ENCODE data around the gene CREBL2.
"Not testable (repeated sequence)": the region's sequence is repeated elsewhere in the genome, so short reads cannot be mapped to it uniquely, and the experiment has no call there.

CREBL2 gene

GRCh38 chr12:12648284-12648683 lies 36.6 kb downstream of the CREBL2 start:
- H3K36me3 ChIP-seq (ENCODE audit: control insufficient read depth in 2 of 2, insufficient read depth in 2 of 2, low read length in 2 of 2): peaks cover under 1 to 7% of the 10 kb centered on the region in 2 donors
- no peaks in the 10 kb centered on the region for H3K27me3 ChIP-seq (ENCODE audit: control insufficient read depth in 2 of 2, insufficient read depth in 2 of 2, low read length in 2 of 2)
- no peak overlapping the region for H3K9ac ChIP-seq (ENCODE audit: low read depth in 1 of 2, low read length in 2 of 2)
- no peak overlapping the region for H3K27ac ChIP-seq (ENCODE audit: low read depth in 2 of 2, low read length in 2 of 2)
- H3K4me1 ChIP-seq (ENCODE audit: control insufficient read depth in 2 of 2, insufficient read depth in 2 of 2, low read length in 2 of 2): no peaks in the 10 kb centered on the region
- peaks cover 7 to 18% of the 10 kb centered on the region in 2 donors for H3K9me3 ChIP-seq (ENCODE audit: control insufficient read depth in 2 of 2, low read length in 2 of 2)
- H3K4me3 ChIP-seq (ENCODE audit: low read length in 2 of 2): no peak overlapping the region

DNA sequence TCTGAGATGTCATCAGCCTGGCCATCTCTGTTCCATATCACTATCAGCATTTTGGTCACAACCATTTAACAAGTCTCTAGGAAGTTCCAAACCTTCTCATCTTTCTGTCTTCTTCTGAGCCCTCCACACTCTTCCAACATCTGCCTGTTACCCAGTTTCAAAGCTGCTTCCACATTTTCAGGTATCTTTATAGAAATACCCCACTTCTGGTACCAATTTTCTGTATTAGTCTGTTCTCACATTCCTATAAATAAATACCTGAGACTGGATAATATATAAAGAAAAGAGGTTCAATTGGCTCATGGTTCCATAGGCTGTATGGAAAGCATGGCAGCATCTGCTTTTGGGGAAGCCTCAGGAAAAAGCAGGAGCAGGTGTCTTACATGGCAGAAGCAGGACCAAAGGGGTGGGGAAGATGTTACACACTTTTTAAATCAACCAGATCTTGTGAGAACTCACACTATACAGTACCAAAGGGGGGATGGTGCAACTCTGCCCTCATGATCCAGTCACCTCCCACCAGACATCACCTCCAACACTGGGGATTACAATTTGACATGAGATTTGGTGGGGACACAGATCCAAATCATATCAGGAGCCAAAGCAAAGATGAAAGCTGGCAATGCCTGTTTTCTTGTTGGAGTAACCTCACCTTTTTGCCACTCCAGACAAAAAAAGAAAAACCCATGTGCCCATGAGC lies 37.4 kb downstream of the CREBL2 start:
- H3K9ac ChIP-seq (ENCODE audit: low read depth in 1 of 2, low read length in 2 of 2): no peak overlapping the region
- H3K4me1 ChIP-seq (ENCODE audit: control insufficient read depth in 2 of 2, insufficient read depth in 2 of 2, low read length in 2 of 2): no peaks in the 10 kb centered on the region
- H3K4me3 ChIP-seq (ENCODE audit: low read length in 2 of 2): no peak overlapping the region
- peaks cover 0 to 2% of the 10 kb centered on the region in 2 donors for H3K36me3 ChIP-seq (ENCODE audit: control insufficient read depth in 2 of 2, insufficient read depth in 2 of 2, low read length in 2 of 2)
- no peak overlapping the region for H3K27ac ChIP-seq (ENCODE audit: low read depth in 2 of 2, low read length in 2 of 2)
- H3K9me3 ChIP-seq (ENCODE audit: control insufficient read depth in 2 of 2, low read length in 2 of 2): peaks cover 7 to 18% of the 10 kb centered on the region in 2 donors
- no peaks in the 10 kb centered on the region for H3K27me3 ChIP-seq (ENCODE audit: control insufficient read depth in 2 of 2, insufficient read depth in 2 of 2, low read length in 2 of 2)

GRCh38 chr12:12651752-12652151 lies 40.1 kb downstream of the CREBL2 start:
- no peaks in the 10 kb centered on the region for H3K36me3 ChIP-seq (ENCODE audit: control insufficient read depth in 2 of 2, insufficient read depth in 2 of 2, low read length in 2 of 2)
- H3K27ac ChIP-seq (ENCODE audit: low read depth in 2 of 2, low read length in 2 of 2): no peak overlapping the region
- no peaks in the 10 kb centered on the region for H3K27me3 ChIP-seq (ENCODE audit: control insufficient read depth in 2 of 2, insufficient read depth in 2 of 2, low read length in 2 of 2)
- H3K4me3 ChIP-seq (ENCODE audit: low read length in 2 of 2): no peak overlapping the region
- no peaks in the 10 kb centered on the region for H3K4me1 ChIP-seq (ENCODE audit: control insufficient read depth in 2 of 2, insufficient read depth in 2 of 2, low read length in 2 of 2)
- H3K9me3 ChIP-seq (ENCODE audit: control insufficient read depth in 2 of 2, low read length in 2 of 2): peaks cover 7 to 18% of the 10 kb centered on the region in 2 donors
- H3K9ac ChIP-seq (ENCODE audit: low read depth in 1 of 2, low read length in 2 of 2): no peak overlapping the region

- H3K9ac ChIP-seq (ENCODE audit: low read depth in 1 of 2, low read length in 2 of 2); H3K4me1 ChIP-seq (ENCODE audit: control insufficient read depth in 2 of 2, insufficient read depth in 2 of 2, low read length in 2 of 2); H3K4me3 ChIP-seq (ENCODE audit: low read length in 2 of 2); H3K27me3 ChIP-seq (ENCODE audit: control insufficient read depth in 2 of 2, insufficient read depth in 2 of 2, low read length in 2 of 2); H3K27ac ChIP-seq (ENCODE audit: low read depth in 2 of 2, low read length in 2 of 2); H3K36me3 ChIP-seq (ENCODE audit: control insufficient read depth in 2 of 2, insufficient read depth in 2 of 2, low read length in 2 of 2): not testable (repeated sequence)
- peaks cover 7 to 18% of the 10 kb centered on the region in 2 donors for H3K9me3 ChIP-seq (ENCODE audit: control insufficient read depth in 2 of 2, low read length in 2 of 2)
Measured at GRCh38 chr12:12652704-12653103, 41.0 kb downstream of the CREBL2 start.

- no peaks in the 10 kb centered on the region for H3K36me3 ChIP-seq (ENCODE audit: control insufficient read depth in 2 of 2, insufficient read depth in 2 of 2, low read length in 2 of 2)
Measured at GRCh38 chr12:12653922-12654321, 42.2 kb downstream of the CREBL2 start.

DNA sequence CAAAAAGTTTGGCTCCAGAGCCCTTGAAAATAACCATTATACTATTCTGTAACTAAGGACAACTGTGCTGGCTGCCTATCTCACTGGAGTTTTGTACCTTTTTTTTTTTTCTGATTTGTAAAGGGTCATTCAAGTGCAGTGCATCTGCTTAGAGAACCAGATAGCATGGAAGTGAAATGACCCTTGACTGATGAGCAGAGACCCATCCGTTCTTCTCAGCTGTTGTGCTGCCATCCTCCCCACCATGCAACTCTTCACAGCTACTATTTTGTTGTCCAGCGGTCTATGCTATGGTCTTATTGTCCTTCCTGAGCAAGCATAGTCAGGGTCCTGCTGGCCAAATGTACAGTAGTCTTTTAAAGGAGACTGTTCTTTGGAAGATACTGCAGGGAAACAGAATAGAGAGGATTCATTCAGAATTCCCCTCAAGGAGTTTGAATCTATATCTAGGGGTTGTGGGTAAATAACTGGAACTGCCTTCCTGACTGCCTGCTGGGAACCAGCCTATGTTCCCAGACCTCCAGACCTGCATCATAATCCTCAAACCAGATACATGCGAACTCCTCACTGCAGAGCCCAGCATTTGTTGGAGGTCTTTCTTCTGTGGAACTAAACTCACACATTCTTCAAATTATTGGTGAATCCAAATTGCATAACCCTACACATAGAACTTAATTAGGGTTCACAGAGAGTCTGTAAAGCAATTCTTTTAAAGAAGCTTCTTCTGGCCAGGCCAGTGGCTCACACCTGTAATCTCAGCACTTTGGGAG lies 43.2 kb downstream of the CREBL2 start:
- no peak overlapping the region for H3K9ac ChIP-seq (ENCODE audit: low read depth in 1 of 2, low read length in 2 of 2)
- no peaks in the 10 kb centered on the region for H3K9me3 ChIP-seq (ENCODE audit: control insufficient read depth in 2 of 2, low read length in 2 of 2)
- H3K4me3 ChIP-seq (ENCODE audit: low read length in 2 of 2): no peak overlapping the region
- H3K4me1 ChIP-seq (ENCODE audit: control insufficient read depth in 2 of 2, insufficient read depth in 2 of 2, low read length in 2 of 2): no peaks in the 10 kb centered on the region
- H3K27ac ChIP-seq (ENCODE audit: low read depth in 2 of 2, low read length in 2 of 2): no peak overlapping the region
- H3K36me3 ChIP-seq (ENCODE audit: control insufficient read depth in 2 of 2, insufficient read depth in 2 of 2, low read length in 2 of 2): no peaks in the 10 kb centered on the region
- no peaks in the 10 kb centered on the region for H3K27me3 ChIP-seq (ENCODE audit: control insufficient read depth in 2 of 2, insufficient read depth in 2 of 2, low read length in 2 of 2)

More at GRCh38 chr12:12653922-12654321, 42.2 kb downstream of the CREBL2 start:
- H3K9ac ChIP-seq (ENCODE audit: low read depth in 1 of 2, low read length in 2 of 2): no peak overlapping the region
- H3K9me3 ChIP-seq (ENCODE audit: control insufficient read depth in 2 of 2, low read length in 2 of 2): peaks cover 0 to 6% of the 10 kb centered on the region in 2 donors
- H3K27me3 ChIP-seq (ENCODE audit: control insufficient read depth in 2 of 2, insufficient read depth in 2 of 2, low read length in 2 of 2): no peaks in the 10 kb centered on the region
- no peak overlapping the region for H3K4me3 ChIP-seq (ENCODE audit: low read length in 2 of 2)
- H3K4me1 ChIP-seq (ENCODE audit: control insufficient read depth in 2 of 2, insufficient read depth in 2 of 2, low read length in 2 of 2): no peaks in the 10 kb centered on the region
- H3K27ac ChIP-seq (ENCODE audit: low read depth in 2 of 2, low read length in 2 of 2): no peak overlapping the region

- Histone ChIP-seq H3K9me3 (ENCODE audit: control insufficient read depth in 2 of 2, low read length in 2 of 2) (no peaks in the 10 kb centered on the region), H3K9ac (ENCODE audit: low read depth in 1 of 2, low read length in 2 of 2) (no peak overlapping the region), H3K4me1 (ENCODE audit: control insufficient read depth in 2 of 2, insufficient read depth in 2 of 2, low read length in 2 of 2) (no peaks in the 10 kb centered on the region), H3K4me3 (ENCODE audit: low read length in 2 of 2) (no peak overlapping the region), H3K27me3 (ENCODE audit: control insufficient read depth in 2 of 2, insufficient read depth in 2 of 2, low read length in 2 of 2) (no peaks in the 10 kb centered on the region), H3K27ac (ENCODE audit: low read depth in 2 of 2, low read length in 2 of 2) (no peak overlapping the region), H3K36me3 (ENCODE audit: control insufficient read depth in 2 of 2, insufficient read depth in 2 of 2, low read length in 2 of 2) (no peaks in the 10 kb centered on the region)
Measured at GRCh38 chr12:12660201-12660600, 48.5 kb downstream of the CREBL2 start.

GRCh38 chr12:12661086-12661856 lies 49.6 kb downstream of the CREBL2 start:
- Histone ChIP-seq H3K27me3 (ENCODE audit: control insufficient read depth in 2 of 2, insufficient read depth in 2 of 2, low read length in 2 of 2) (no peaks in the 10 kb centered on the region), H3K27ac (ENCODE audit: low read depth in 2 of 2, low read length in 2 of 2) (no peak overlapping the region), H3K9ac (ENCODE audit: low read depth in 1 of 2, low read length in 2 of 2) (no peak overlapping the region), H3K36me3 (ENCODE audit: control insufficient read depth in 2 of 2, insufficient read depth in 2 of 2, low read length in 2 of 2) (no peaks in the 10 kb centered on the region), H3K9me3 (ENCODE audit: control insufficient read depth in 2 of 2, low read length in 2 of 2) (no peaks in the 10 kb centered on the region), H3K4me1 (ENCODE audit: control insufficient read depth in 2 of 2, insufficient read depth in 2 of 2, low read length in 2 of 2) (no peaks in the 10 kb centered on the region), H3K4me3 (ENCODE audit: low read length in 2 of 2) (no peak overlapping the region)

DNA sequence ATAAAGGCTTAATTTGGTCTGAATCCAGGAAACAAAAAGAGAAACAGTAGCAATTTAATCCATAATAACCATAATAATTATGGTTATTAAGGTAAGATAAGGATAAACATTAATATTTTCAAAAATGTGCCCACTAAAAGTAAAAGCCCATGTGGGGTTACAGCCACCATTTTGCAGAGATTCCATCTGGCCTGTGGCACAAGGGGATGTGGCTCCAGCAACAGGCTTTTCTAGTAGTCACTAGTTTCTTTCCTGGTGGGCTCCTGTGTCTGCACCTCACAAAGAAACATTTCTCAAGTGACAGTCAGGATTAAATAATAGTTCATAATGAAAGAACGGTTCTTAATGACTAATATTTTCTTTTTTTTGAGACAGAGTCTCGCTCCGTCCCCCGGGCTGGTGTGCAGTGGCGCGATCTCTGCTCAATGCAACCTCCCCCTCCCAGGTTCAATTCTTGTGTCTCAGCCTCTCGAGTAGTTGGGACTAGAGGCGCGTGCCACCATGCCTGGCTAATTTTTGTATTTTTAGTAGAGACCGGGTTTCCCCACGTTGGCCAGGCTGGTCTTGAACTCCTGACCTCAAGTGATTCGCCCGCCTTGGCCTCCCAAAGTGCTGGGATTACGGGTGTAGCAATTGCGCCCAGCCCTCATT lies 52.1 kb downstream of the CREBL2 start:
- Histone ChIP-seq H3K4me1 (ENCODE audit: control insufficient read depth in 2 of 2, insufficient read depth in 2 of 2, low read length in 2 of 2) (no peaks in the 10 kb centered on the region), H3K4me3 (ENCODE audit: low read length in 2 of 2) (no peak overlapping the region), H3K9me3 (ENCODE audit: control insufficient read depth in 2 of 2, low read length in 2 of 2) (no peaks in the 10 kb centered on the region), H3K9ac (ENCODE audit: low read depth in 1 of 2, low read length in 2 of 2) (no peak overlapping the region), H3K27ac (ENCODE audit: low read depth in 2 of 2, low read length in 2 of 2) (no peak overlapping the region), H3K36me3 (ENCODE audit: control insufficient read depth in 2 of 2, insufficient read depth in 2 of 2, low read length in 2 of 2) (no peaks in the 10 kb centered on the region), H3K27me3 (ENCODE audit: control insufficient read depth in 2 of 2, insufficient read depth in 2 of 2, low read length in 2 of 2) (no peaks in the 10 kb centered on the region)

All from mucosa of rectum (tissue), 2 donors.